Right renal pelvis (tissue), 4 donors: Measurements from ENCODE around the gene CAPN9. TPM values are rescaled to one million over a fixed set of nuclear protein-coding genes. Genes with fewer than 3 reads are reported as not detected.

Experiments used
- DNase-seq, 4 donors: peaks; one replicate each; pipeline ENCODE4 v3.0.0-alpha.2; 2013; ENCODE audit warnings: low read depth in 4 of 4, low spot score in 3 of 4, missing footprints in 1 of 4
- polyA plus RNA-seq, 4 donors: library from polyadenylated mRNA; unstranded; fragments of 120-200 nt; gene quantifications; one replicate each; pipeline ENCODE4 v1.2.1, GENCODE V29; 2013; ENCODE audit not compliant: insufficient read length in 4 of 4

The CAPN9 gene
- polyA plus RNA-seq, 4 donors = 0.35 to 2.5 (median 0.92) TPM

DNA sequence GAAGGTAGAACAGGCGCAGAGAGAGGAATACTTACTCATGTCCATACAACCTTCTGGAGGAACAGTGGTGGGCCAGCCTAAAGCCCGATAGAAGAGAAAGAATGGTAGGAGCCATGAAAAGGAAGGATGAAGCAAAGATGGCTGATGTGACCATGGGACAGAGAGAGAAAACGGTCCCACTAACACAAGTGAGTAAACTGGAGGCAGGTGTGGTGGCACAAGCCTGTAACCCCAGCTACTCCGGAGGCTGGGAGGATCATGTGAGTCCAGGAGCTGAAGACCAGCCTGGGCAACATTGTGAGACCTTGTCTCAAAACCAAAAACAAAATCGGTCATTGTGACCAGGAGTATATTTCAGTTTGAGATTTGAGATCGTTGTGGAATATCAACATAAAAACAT lies 71.7 kb downstream of the CAPN9 start:
- no peak for DNase-seq

- no peak for DNase-seq
Observed at GRCh38 chr1:230819976-230820375, 72.8 kb downstream of the CAPN9 start.

- DNase-seq = no peak
Observed at GRCh38 chr1:230820568-230820967, 73.4 kb downstream of the CAPN9 start.

DNA sequence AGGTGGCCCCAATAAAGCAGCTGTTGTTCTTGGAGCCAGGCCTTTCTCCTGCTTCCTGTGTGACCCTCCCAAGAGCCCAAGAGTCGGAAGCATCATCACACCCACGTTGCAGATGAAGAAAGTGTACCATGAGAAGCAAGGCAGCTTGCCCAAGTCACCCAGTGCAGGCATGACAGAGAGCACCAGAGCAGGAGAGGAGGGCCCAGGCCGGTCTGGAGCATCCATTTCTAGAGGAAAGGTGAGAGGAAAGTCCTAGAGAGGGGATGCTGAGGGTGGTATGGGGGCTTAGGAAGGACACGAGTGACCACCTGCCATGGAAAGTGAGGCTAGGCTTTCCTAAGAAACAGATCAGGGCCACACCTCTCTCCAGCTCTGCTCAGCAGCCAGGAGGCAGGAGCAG lies 74.2 kb downstream of the CAPN9 start:
- no peak for DNase-seq

- no peak for DNase-seq
Observed at GRCh38 chr1:230822092-230822581, 74.9 kb downstream of the CAPN9 start.

DNA sequence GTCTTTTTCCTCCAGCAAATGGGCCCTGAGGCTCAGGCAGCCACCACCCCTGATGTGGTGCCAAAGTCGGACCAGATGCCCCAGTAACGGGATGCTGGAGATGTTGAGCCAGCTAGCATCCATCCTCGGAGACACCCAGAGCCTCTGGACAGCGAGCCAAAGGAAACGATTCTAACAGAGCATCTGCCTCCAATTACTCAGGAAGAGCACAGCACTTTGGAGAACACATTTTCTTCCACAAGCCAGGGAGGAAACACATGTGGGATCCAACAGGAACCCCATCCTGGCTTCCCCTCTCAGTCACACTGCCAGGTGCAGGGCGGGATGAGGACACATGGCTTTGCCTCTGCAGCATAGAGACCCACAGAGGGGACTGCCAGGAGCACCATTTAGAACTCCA lies 76.2 kb downstream of the CAPN9 start:
- no peak for DNase-seq

- DNase-seq = no peak
Observed at GRCh38 chr1:230823931-230824381, 76.8 kb downstream of the CAPN9 start.

DNA sequence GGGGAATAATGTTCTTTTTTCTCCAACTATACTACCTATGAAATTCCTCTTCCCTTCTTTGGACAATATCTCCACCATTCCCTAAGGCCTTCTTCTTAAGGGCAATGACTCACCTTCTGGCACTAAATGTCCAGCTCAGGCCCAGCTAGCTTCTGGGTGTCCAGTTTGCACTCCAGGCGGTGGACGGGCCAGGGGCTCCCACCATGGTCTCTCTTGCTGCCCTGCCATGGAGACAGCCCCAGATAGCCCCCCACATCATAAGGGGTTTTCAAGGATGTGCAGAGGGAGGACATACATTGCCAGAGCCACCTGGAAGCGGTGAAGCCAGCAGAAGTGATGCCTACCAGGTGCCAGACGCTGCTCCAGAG lies 77.3 kb downstream of the CAPN9 start:
- no peak for DNase-seq

DNA sequence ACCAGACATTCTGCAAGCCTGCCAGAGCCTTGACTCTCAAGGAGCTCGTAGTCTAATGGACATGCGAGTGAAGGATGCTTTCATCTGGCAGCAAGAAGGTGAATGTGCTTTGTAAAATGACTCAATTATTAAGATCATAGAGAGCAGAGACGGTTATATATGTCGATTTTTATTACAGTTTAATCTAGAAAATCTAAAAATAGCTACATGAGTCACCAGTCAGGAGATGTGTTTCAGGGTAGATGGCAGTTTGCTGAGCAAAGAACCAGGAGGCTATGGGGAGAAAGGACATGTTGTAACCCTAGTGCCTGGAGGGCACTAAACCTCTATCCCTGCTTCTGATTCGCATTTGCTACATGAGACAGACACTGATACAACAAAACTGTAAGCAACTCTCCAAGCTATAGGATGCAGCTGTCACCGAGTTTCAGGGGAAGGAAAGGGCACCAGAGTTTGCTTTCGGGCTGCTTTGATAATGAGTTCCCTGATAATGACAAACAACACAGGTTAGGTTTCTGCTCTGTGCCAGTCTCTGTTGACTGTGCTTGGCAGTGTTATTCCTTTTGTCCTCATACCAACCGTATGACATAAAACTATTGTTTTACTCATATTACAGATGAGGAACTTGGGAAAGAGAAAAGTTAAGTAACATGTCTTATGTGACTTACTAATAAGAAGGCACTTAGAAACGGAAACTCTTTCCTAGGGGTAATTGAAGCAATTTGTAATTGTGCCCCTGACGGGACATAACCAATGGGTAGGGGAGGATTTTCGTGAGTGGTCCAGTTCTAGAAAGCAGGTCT lies 77.9 kb downstream of the CAPN9 start:
- no peak for DNase-seq

GRCh38 chr1:230825761-230826160 lies 78.6 kb downstream of the CAPN9 start:
- no peak for DNase-seq

DNA sequence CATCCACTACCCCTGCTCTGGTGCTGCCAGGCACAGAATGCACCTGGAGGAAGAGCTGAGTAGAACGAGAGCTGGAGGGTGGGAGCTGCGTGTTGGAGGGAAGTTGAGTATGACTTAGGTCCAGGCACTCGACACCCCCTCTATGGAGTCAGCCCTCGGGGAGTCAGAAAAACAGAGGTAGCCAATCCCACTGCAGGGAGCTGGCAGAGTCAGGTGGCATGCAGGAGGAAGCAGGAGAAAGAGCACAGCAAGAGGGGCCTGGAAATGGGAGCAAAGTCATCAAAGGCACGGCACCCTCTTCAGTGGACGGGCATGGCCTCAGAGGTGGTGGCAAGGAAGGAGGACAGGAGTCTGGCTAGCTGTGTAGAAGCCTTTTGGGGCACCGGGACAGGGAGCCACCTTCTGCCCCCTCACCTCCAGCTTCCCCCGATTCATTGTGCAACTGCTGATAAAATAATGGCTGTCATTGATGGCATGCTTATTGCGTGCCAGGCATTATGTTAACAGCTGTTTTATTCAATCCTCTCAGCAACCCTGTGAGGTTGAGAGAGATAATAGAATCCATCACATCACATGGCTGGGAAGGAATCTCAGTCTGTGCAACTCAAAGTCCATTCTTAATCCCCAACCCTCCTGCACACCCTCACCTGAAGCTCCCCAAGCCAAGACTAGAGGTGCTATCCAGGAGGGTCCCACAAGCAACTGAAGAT lies 79.1 kb downstream of the CAPN9 start:
- DNase-seq = no peak

GRCh38 chr1:230827081-230827681 lies 80.0 kb downstream of the CAPN9 start:
- DNase-seq = peak in 2 of 4 donors; percentile 36 to 49

DNA sequence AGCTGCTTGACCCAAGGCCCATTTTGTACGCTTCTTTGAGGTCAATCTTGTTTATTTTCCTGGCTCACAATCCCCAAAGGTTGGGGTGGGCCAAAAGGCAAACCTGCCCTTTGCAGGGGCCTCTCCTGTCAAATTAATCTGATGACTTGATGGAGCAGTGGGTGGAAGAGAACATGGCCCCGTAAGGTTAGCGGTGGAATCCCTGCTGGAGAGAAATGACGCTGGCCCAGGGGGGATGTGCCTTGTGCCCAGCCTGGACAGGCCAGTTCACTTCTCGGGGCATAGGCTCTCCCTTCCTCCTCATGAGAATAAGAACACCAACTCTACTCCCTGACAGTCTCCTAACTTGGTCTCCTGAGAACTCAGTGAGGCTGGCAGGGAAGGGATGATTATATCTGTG lies 80.6 kb downstream of the CAPN9 start:
- DNase-seq = no peak

GRCh38 chr1:230828421-230828820 lies 81.2 kb downstream of the CAPN9 start:
- DNase-seq = no peak

GRCh38 chr1:230831771-230832170 lies 84.6 kb downstream of the CAPN9 start:
- no peak for DNase-seq

DNA sequence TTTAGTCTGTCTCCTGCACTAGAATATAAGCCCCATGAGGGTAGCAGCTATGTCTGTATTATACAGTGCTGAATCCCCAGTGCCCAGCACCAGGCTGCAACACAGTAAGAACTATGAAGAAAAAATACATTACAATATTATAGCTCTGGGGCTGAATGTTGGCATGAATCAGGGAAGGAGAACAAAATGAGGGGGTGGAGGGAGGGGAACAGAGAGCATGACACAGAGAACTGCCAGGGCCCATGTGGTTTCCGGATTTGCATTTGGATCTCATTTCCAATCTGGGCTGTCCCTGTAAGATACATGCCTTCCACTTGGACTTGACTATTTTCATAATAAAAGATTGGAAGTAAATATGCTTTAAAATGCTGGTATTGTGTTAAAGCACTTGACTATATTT lies 85.3 kb downstream of the CAPN9 start:
- no peak for DNase-seq

GRCh38 chr1:230833511-230833910 lies 86.3 kb downstream of the CAPN9 start:
- DNase-seq = no peak

- no peak for DNase-seq
Observed at GRCh38 chr1:230834292-230834691, 87.1 kb downstream of the CAPN9 start.

GRCh38 chr1:230836347-230836746 lies 89.2 kb downstream of the CAPN9 start:
- no peak for DNase-seq

DNA sequence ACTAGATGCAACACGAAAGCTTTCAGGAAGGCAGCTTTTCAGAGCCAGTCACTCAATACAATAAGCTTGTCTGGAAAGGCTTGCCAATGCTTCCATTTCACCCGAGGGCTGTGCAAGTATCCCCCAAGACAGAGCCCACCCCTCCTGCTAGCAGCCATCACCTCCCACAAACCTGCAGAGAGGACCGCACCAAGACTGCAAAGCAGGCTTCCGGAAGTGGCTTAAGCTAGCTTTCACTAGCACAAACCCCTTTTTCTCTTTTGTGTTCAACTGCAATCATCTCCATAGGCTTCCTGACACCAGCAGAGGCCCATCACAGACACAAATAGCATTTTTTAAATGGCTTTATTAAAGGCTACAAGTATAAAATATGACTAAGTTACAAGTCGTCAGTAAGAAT lies 89.6 kb downstream of the CAPN9 start:
- no peak for DNase-seq

- DNase-seq = no peak
Observed at GRCh38 chr1:230839173-230839572, 92.0 kb downstream of the CAPN9 start.

- no peak for DNase-seq
Observed at GRCh38 chr1:230842801-230843200, 95.6 kb downstream of the CAPN9 start.
